DMS114 treated with DMSO at 0.1 percent for 48 hours (cell line): ENCODE measurements around the gene ZNF335.
"Not testable (repeated sequence)": the region's sequence is repeated elsewhere in the genome, so short reads cannot be mapped to it uniquely, and the experiment has no call there.

Experiments
- DNase-seq: peaks from one replicate; lab custom pipeline; 2025; ENCODE audit not compliant: unreplicated experiment; lab: John Stamatoyannopoulos, UW

ZNF335 gene

DNA sequence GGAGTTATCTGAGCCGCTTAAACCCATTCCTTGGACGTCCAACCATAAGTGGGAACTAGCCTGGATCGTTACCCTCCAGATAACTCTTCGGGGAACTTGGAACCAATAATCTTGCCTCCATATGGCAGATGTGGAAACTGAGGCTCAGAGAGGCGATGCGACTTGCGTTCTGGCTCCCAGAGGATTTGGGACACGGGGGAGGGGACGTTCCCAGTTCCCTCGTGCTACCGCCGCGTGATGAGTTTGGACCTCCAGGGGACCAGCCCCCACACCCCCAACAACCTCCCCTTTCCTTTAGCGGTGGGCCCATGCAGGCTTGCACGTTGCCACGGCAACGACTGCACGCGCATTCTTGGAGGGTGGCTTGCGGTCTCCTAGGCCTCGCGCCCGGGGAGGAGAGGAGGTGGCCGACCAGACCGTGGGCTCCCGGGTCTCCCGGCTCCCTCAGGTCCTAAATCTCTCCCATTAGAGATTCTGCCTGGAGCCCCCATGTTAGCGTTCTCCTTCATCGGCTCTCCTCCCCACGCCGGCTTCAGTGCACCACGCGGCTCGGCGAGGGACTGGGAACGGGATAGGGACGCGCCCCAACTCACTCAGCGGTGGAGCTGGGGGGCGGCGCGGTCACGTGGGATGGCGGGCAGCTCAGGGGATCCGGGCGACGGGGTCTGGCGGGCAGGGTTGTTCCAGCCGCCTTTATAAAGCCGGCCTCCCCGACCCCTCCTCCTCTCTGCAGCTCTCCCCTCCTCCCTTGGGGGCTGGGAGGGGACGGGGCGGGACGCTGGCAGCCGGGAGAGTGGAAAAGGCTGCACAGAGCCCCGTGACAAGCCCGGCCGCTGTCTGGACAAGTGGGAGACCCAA lies 60.3 kb downstream of the ZNF335 start, which contains the start of gene PLTP:
Gene PLTP, minus strand, starts transcription at position 670 of the 858 bp plus-strand sequence. CDS start 703 bp downstream, outside the sequence.
- peak; percentile 19 for DNase-seq

DNA sequence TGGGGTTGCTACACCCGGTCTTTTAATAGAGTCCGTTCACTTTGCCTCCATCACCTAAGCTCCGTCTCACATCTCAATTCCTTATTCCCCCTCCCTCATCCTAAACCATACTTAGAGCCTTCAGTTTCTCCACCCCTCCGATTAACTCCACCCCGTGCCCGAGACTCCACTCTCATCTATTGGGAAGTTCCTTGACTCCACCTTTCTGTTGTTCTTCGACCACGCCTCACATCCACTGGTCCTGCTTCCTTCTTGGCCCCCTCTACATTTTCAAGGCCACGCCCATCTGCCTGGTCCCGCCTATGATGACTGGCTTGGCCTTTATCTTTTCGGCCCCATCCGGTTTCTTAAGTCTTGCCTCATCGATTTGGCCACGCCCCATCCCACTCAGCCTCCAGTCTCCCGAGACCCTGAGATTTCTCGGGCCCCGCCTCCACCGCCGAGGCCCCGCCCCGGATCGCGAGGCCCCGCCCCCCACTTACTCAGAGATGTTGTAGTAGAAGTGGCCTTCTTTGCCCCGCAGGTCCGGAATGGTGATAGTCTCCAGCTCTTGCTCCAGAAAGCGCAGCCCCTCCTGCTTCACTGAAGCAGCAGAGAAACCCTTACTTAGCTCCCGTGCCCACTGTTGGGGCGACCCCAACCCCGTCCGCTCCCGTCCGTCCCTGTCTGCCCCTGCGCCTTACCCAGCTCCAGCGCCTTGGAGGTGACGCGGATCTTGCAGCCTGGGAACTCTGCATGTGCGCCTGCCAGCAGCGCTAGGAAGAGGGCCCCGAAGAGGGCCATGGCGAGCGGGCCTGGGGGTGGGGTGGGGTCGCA lies 61.1 kb downstream of the ZNF335 start:
- peak; percentile 96 for DNase-seq

DNA sequence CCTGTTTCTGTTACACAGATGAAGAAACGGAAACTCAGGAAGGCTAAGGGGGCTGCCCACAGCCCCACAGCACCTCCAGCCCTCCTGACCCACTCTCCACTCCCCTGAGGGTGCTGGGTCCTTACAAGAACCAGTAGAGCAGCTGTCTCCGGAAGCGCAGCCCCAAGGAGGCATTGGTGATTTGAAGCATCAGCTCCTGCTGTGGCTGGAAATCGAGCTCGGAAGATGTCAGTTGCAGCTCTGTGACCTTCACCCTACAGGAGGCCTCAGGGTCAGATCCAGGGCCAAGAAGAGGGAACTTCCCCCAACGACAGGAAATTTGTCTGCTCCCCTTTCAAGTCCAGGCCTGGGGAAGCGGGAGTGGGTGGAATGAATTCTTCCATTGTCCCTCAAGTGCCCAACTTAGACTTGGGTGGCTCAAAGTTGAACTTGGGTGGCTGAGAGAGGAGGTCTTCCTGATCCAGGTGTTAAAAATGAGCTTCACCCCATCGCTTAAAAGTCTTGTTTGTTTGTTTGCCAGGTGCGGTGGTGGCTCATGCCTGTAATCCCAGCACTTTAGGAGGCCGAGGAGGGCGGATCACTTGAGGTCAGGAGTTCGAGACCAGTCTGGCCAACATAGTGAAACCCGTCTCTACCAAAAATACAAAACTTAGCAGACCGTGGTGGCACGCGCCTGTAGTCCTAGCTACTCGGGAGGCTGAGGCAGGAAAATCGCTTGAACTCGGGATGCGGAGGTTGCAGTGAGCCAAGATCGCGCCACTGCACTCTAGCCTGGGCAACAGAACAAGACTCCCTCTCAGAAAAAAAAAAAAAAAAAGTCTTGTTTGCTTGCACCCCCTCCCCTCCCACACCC lies 62.0 kb downstream of the ZNF335 start:
- DNase-seq, result no peak

DNA sequence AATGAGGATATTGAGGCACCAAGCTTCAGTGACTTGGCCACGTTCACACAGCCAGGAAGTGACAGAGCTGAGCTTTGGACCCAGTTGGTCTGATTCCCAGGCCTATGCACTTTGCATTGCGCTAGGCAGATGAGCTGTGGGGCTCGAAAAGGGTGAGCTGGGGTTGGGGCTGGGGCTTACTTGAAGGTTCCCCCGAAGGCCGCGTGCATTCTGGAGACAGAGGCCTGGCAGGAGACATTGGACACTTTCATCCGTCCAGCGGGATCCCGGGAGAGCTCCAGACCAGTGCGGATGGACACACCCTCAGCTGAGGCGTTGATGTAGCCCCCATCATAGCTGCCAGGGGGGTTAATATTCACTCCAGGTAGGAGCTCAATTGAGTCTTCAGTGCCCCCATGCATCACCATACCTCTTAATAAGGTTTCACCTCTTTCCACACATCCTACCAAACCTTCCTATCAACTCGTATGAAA lies 62.6 kb downstream of the ZNF335 start:
- DNase-seq, result no peak

DNA sequence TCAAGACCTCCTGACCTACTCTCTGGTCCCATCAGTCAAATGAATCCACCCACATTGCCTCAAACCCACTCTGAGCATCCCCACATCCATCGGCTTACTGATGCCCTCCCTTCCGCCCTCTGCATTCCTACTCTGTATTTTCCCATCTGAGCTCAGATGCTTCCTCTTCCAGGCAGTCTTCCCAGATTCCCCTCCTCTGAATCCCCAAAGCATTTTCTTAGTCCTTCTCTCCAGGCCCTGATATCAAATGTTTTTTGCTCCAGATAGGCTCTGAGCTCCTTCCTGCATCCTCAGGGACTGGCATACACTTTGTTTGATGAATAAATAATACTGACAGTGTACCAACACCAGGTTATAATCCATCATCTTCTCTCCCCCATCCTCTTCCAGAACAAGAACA lies 63.9 kb downstream of the ZNF335 start:
- DNase-seq, result no peak

DNA sequence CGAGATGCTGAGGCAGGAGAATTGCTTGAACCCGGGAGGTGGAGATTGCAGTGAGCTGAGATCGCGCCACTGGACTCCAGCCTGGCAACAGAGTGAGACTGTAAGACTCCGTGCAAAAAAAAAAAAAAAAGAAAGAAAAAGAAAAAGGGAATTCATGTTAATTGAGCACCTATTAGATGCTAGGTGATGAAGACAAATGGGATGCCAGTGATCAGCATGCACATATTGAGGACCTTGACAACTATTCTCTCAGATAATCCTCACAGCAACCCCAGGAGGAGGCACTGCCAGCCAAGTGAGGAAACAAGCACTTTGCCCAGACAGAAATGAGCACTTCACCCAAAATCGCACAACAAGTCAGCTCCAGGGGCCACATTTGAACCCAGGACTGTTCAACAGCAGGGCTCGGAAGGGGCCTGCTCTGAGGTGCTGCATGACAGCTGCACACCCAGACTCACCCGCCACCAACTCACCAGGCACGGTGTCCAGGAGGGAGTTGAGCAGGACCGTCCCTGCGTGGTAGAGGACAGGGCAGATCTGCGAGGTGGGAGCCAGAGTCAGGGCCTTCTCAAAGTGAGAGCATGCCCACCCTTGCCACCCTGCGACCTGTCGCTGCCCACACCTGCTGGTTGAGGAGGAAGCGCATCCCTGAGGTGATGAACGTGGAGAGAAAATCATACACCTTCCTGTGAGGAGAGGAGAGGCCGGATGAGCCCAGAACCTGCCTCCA lies 64.6 kb downstream of the ZNF335 start:
- DNase-seq, result no peak

DNA sequence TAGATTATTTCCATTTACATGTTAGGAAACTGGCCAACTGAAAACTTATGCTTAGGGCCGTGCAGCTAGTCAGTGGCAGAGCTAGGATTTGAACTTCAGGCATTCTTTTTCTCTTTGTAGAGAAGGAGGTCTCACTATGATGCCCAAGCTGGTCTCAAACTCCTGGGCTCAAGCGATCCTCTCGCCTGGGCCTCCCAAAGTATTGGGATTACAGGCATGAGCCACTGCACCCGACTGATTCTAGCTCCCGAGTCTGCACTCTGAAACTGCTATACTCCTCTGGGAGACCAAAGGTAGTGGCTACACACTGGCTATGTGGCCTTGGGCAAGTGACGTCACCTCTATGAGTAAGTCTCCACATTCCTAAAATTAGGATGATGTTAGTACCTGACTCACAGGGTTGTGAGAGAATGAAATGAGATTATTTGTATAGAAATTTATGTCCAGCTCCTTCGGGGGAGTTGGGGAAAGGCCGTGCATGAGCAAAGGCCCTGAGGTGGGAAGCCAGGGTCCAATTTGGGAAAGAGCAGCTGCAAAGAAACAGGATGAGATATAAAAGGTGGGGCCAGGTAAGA lies 66.4 kb downstream of the ZNF335 start:
- DNase-seq, result no peak

DNA sequence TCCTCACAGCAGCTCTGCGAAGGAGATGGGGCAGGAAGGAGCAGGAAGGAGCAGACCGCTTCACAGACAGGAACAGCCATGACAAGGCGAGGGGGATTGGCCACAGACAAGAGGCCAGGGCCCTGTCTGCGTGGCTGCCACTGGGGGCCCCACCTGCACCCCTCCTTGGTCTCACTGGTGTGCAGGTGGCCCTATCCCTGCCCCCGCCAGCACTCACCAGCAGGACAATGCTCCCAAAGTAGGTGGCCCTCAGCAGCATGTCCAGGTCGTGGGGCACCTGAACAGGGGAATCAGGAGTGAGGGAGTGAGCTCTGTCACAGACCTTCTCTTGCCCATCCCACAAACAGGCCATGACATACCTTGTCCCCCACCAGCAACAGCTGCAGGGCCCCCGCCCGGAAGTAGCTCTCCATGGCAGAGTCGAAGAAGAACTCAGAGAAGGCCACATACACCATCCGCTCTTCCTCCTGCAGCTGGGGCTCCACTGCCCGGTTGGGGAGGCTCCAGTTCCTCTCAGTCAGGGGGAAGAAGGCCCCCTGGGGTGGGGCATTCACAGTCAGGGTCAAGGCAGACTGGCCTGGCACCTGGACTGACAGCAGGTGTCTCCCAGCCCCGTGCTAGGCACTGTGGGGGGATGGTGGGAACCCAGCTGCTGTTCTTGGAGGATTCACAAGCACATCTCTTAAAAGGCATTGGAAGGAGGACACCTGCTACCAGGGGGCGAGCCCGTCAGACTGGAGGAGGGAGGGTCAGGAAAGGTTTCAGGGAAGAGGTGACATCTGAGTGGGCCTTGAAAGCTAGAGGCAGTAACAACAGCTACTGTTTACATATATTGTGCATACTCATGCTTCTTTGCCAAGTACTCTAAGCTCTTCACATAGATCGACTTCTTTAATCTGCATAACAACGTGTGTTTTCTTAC lies 67.2 kb downstream of the ZNF335 start:
- DNase-seq, result no peak

DNA sequence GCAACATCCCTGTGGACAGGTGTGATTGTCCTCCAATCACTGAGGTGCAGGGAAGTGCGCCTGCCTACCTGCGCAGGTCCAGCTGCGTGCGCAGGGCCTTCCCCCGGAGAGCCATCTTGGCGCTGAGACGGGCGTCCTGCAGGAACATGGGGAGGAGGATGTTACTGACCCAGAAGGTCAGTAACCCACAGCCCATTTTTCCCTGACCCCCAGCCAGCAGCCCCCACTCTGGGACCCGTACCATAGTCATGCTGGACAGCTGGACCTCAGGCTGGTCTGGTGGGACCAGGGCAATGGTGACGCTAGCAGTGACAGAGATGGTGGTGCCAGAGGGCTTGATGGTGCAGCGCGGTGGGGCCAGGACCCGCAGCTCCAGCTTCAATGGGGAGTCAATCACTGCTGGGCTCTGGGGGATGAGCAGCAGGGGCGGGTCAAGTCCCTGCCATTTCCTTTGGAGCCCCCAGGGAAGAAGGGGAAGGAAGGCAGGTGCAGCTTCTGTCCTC lies 69.8 kb downstream of the ZNF335 start:
- DNase-seq, result no peak

DNA sequence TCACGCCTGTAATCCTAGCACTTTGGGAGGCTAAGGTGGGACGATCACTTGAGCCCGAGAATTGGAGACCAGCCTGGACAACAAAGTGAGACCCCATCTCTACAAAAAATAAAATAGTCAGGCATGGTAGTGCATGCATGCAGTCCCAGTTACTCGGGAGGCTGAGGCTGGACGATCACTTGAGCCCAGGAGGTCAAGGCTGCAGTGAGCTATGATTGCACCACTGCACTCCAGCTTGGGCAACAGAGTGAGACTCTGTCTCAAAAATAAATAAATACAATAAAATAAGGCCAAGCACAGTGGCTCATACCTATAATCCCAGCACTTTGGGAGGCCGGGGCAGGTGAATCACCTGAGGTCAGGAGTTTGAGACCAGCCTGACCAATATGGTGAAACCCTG lies 70.7 kb downstream of the ZNF335 start:
- not testable (repeated sequence) for DNase-seq

DNA sequence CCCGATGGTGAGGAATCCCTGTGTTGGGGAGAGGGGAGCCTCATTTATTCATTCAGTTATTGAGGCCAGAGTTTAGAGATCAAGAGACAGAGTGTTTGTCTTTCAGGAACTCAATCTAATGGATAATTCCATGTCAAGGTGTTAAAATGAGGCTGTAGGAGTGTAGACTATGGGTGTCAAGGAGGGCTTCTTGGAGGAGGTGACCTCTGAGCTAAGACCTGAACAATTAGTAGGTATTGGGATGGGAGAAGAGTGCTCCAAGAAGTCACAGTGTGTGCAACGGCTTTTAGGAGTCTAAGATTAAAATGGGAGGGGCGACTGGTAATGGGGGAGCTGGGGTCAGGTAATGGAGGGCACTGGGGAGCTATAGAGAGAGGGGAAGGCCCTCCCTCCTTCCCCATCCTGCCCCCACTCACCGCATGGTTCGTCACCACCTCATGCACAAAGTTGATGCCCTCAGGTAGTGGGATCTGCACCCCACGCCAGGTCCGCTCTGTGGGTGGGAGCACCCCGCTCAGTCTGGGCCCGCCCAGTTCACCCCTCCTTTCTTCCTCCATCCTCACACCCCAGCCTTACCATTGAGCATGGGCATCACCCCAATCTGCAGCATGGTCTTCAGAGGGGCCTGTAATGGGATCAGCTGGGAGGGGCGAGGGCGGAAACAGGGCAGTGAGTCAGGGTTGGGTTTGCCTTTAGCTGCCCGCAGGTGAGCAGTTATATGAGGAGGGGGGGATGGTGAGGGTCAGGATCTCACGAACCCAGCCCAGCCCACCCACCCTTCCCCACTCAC lies 72.8 kb downstream of the ZNF335 start:
- no peak for DNase-seq
